Suprapubic skin (tissue), 4 donors: Measurements from ENCODE around the gene MYD88.

Experiments
- POLR2A ChIP-seq, 2 donors: fragments of 450-650 bp; IDR thresholded peaks; one replicate each; pipeline ENCODE4 v1.6.1; 2017; ENCODE audit warnings: antibody characterized with exemption in 2 of 2, mild to moderate bottlenecking in 2 of 2, moderate library complexity in 2 of 2
- POLR2AphosphoS5 ChIP-seq, 3 donors: sonication (generic); formaldehyde crosslinking; IDR thresholded peaks; one replicate each; pipeline ENCODE4 v1.6.1; 2017; ENCODE audit warnings: antibody characterized with exemption in 3 of 3
- TF ChIP-seq, protein P1 (sequence below), 2 donors: fragments of 200-600 bp in 1 of 2; fragments of 450-650 bp in 1 of 2; sonication (generic) in 1 of 2; IDR thresholded peaks; one replicate each; pipeline ENCODE4 v1.5.1; 2016 to 2019; ENCODE audit warnings: antibody characterized with exemption in 2 of 2, mild to moderate bottlenecking in 1 of 2, moderate library complexity in 1 of 2

DNA sequence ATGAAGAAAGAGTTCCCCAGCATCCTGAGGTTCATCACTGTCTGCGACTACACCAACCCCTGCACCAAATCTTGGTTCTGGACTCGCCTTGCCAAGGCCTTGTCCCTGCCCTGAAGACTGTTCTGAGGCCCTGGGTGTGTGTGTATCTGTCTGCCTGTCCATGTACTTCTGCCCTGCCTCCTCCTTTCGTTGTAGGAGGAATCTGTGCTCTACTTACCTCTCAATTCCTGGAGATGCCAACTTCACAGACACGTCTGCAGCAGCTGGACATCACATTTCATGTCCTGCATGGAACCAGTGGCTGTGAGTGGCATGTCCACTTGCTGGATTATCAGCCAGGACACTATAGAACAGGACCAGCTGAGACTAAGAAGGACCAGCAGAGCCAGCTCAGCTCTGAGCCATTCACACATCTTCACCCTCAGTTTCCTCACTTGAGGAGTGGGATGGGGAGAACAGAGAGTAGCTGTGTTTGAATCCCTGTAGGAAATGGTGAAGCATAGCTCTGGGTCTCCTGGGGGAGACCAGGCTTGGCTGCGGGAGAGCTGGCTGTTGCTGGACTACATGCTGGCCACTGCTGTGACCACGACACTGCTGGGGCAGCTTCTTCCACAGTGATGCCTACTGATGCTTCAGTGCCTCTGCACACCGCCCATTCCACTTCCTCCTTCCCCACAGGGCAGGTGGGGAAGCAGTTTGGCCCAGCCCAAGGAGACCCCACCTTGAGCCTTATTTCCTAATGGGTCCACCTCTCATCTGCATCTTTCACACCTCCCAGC is 2.9 kb downstream of the MYD88 start:
- TF ChIP-seq POLR2AphosphoS5 (IDR thresholded peaks at IDR 0.05) (no peak), POLR2A (IDR thresholded peaks at IDR 0.05) (no peak)
- TF ChIP-seq, protein P1, sequence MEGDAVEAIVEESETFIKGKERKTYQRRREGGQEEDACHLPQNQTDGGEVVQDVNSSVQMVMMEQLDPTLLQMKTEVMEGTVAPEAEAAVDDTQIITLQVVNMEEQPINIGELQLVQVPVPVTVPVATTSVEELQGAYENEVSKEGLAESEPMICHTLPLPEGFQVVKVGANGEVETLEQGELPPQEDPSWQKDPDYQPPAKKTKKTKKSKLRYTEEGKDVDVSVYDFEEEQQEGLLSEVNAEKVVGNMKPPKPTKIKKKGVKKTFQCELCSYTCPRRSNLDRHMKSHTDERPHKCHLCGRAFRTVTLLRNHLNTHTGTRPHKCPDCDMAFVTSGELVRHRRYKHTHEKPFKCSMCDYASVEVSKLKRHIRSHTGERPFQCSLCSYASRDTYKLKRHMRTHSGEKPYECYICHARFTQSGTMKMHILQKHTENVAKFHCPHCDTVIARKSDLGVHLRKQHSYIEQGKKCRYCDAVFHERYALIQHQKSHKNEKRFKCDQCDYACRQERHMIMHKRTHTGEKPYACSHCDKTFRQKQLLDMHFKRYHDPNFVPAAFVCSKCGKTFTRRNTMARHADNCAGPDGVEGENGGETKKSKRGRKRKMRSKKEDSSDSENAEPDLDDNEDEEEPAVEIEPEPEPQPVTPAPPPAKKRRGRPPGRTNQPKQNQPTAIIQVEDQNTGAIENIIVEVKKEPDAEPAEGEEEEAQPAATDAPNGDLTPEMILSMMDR (IDR thresholded peaks at IDR 0.05) = no peak
